GM19193 (cell line): ENCODE results near the gene CUL9.

ENCODE experiments used
- POLR2A ChIP-seq: IDR thresholded peaks from 4 replicates; pipeline ENCODE4 v1.6.1; 2011; ENCODE audit not compliant: insufficient read depth, insufficient read length; ENCODE audit errors: extremely low read depth

CUL9 gene

DNA sequence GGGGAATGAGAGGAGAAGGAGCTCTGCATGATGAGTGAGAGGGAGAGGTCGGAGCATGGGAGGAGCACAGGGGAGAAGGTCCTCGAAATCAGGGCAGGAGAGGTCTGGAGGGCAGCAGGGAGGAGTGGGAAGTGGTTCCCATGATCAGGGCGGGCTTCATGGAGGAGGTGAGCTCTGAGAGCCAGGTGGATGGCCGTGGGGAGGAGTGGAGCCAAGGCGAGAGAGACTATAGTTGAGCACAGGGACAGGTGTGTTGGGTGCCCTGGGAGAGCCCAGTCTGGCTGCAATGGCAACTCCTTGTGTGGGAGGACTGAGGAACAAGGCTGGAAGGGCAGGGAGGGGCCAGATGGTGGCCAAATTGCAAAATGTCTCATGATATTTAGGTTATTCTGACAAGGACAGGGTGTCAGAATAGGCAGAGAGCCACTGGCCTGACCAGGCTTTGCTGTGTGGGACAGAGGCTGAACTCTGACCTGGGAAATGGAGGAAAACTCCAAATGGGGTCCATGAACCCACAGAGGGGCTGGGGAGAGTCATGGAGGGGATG is 82.7 kb downstream of the CUL9 start:
- TF ChIP-seq POLR2A = no peak

DNA sequence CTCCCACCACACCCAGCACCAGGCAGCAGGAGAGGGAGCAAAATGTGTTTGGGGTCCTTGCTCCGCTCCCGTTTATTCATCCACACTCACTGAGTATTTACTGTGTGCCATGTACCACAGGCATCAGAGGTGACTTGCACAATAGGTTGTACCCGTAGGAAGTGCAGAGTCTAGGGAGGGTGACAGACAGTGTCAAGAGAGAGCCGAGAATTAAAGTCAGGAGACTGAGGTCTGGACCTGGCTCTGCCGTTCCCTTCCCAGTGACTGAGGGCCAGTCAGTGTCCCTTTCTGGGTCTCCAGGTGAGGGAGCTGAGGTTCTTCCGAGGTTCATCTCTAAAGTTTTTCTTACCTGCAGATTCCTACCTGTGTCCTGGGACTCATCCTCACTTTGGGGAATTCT is 83.6 kb downstream of the CUL9 start:
- no peak for TF ChIP-seq POLR2A

DNA sequence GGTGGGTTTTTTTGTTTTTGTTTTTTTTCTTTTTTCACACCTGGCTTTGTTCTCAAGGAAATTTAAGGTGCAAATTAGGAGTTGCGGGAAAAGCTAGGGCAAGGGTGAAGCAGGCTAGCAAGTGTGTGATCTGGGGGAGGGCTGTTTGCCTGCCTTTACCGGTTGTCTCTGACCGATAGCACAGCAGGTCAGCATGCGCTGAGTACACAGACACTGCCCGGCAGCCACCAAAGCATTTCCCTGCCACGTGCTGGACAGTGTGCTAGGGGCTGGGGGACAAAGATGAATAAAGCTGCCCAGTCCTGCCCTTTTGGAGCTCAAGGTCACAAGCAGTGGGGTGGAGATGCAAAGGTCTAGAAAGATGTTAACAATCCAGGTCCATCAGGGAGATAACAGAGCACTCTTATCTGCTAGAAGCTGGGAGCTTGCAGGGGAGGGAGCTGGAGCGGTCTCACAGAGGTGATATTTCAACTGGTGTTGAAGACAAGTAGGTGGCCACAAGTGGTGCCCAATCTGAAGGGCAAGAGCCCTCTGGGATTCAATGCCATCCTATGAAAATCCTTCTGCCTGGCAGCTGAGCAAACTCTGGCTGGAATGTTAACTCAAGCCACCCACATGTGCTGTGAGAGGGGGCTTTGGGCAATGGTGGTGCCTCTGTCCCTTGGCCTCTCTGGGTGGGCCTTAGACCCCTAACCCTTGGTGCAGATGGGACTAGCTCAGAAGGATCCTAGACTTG is 85.8 kb downstream of the CUL9 start:
- no peak for TF ChIP-seq POLR2A

DNA sequence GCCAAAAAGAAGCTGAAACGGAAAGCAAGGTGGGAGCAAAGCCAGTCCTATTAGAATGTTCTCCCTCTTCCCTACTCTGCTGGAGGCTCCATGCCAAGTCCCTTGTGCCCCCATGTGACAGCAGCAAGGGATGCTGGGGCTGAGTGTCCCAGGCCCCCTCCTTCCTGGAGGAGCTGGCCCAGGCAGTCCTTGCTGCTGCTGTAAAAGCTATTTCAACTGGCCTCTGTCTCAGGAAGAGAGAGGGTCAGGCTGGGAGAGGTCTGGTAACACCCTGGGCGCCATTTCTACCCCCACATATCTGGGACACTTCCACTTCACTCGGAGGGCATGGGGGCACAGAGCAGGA is 86.3 kb downstream of the CUL9 start:
- no peak for TF ChIP-seq POLR2A

DNA sequence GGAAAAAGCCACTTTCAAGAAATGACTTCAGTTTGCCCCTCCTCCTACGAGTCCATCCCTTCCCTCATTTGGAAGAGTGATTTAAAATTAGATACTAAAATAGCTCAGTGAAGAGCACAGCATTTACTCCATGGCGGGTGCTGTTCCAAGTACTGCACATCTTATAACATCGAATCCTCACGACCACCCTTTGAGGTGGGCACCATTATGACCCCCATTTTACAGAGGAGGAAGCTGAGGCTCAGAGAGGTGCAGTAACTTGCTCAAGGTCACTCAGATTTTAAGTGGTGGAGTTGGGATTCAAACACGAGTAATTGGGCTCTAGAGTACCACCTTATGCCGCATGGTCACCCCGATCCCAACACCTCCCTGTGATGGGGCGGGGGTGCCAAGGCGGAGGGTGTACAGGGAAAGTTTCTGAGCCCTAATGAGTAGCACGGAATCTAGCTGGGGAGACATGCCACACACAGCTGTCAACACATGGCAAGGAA is 86.8 kb downstream of the CUL9 start:
- no peak for TF ChIP-seq POLR2A

DNA sequence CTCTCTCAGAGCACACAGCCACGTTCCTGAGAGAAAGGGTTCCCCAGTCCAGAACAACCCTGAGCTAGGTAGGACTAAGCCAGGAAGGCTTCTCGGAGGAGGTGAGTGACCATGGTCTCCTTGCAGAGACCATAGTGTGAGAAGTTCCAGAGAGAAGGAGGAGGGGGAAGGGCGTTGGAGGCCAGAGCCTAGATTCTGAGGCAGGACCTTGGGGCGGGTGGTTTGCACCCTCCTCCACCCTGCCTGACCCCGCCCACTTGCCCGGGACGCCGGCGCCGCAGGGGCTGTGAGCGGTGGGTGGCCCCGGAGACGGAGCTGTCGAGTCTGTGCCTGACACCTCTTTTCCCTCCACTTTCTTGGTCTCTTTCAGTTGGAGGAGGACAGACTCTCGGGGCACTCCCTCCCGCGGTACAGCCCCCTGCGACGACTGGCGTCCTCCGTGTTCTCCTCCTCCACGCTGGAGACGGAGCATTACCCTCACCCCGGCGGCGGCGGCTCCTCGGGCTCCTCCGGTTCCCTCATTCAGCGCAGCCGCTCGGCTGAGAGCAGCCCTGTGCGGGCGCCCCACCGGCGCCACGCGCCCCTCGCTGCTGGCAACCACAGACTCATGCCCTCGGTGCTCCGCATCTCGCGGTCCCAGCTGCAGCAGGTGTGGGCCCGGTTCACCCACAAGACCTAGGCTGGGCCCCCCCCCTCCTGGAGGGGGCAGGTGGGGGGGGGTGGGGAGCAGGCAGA is 87.4 kb downstream of the CUL9 start:
- TF ChIP-seq POLR2A = no peak

DNA sequence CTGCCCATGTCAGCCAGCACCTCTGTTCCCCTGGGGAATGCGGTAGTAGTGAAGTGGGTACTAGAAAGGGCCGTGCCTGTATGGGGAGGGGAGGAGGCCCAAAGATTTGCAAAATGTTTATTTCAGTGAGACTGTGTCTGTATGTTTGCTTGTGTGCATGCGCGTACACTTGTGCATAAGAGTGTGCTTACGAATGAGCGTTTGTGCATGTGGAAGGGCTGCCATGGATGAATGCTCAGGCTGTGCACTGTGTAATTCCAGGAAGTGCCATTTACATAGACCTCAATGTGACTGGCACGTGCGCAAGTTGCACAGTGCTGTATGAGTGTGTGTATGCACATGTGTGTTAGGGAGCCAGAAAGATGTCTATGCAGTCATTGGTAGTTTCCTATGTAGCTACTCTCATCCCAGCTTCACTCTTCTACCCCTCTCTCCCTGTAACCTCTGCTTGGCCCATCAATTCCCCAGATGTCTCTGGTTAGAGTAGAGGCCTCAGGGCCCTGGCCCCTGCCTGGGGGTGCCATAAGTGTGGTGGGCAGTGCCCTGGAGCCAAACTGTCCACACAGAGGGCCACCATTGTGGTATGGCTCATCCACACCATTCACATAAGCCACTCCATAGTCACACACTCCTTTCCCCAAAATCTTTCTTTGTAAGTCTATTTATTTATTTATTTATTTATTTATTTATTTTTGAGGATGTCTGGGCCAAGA is 89.3 kb downstream of the CUL9 start:
- no peak for TF ChIP-seq POLR2A

DNA sequence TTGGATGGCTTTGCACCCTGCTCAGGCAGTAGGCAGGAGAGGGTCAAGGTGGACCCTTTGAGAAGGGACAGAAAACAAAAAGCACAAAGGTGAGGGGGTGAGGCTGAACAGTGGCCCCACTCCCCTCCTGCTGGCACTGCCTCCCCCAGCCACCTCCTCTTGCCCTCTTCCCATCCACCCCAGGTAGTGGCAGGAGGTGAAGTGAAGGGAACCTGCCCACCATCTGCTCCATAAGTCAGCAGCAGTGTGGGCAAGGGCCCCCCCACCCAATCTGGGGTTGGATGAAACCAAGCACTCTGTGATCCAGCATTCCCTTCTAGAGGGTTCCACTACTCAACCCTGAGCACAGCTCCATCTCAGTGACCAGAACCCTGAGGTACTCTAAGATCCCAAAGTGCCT is 89.9 kb downstream of the CUL9 start:
- TF ChIP-seq POLR2A = no peak

DNA sequence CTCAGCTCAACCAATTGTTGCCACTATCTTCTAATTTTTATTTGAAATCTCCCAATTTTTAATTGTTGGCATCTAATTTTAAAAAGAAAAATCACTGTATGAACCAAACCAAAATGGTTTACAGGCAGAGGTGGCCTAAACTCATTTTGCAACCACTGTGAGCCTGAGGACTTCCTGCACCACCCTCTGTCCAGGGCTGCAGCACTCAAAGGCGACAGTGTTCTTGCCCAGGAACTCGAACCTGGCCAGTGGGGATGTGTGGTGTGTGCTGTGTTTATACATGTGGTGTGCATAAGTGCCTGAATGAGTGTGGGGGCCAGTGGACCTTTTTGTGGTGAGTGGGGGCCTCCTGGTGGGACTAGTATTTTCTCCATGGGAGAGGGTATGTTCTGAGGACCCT is 91.7 kb downstream of the CUL9 start:
- no peak for TF ChIP-seq POLR2A
